ENCODE results near the gene RAB44. TPM values are rescaled to one million over a fixed set of nuclear protein-coding genes. Genes with fewer than 3 reads are reported as not detected.
A peak's percentile ranks its signal among the peaks of the same experiment; 100 is the strongest.

The RAB44 gene
- total and polyA plus RNA-seq, 9 of the 15 experiments (the other 6 are each of a cell fraction or from before 2014, with no cell fraction given), result not detected

- TF ChIP-seq BCOR (IDR thresholded peaks at IDR 0.05) (peak; percentile 91), GTF2B (IDR thresholded peaks at IDR 0.05; ENCODE audit: extremely low read depth, insufficient read length) (no peak), NFE2 (IDR thresholded peaks at IDR 0.05; ENCODE audit: low read depth) (peak; percentile 65), CREB3L1 (IDR thresholded peaks at IDR 0.05; ENCODE audit: borderline replicate concordance, low read depth) (no peak), GMEB1 (CRISPR knock-in tag; IDR thresholded peaks at IDR 0.05) (no peak), TAL1 (IDR thresholded peaks at IDR 0.05) (no peak), MAFG (tag; conservative IDR thresholded peaks at IDR 0.05) (peak; percentile 86), KLF13 (tag; IDR thresholded peaks at IDR 0.05; ENCODE audit: borderline replicate concordance, low read depth) (0 out of 2 replicates have a peak, but pooled peaks have one; percentile 21), ZNF316 (IDR thresholded peaks at IDR 0.05) (peak; percentile 38; the same call in 1 of the 2 replicates)
These were observed 33.9 kb upstream of the RAB44 start (continued) for GRCh38 chr6:36663504-36664446.

Data from K562 (cell line).